HG02642 (cell line): ENCODE results near the gene RHOJ.

ENCODE experiments used
- ATAC-seq: cut with Tn5 transposase; IDR thresholded peaks from one replicate; pipeline ENCODE4 v1.9.1; 2021; ENCODE audit warnings: mild to moderate bottlenecking; ENCODE audit not compliant: unreplicated experiment, poor library complexity

RHOJ gene

GRCh38 chr14:63203618-63204406 lies 431 bp upstream of the RHOJ start:
- no peak for ATAC-seq

- ATAC-seq = no peak
Observed at GRCh38 chr14:63205044-63205575, 867 bp downstream of the RHOJ start.

GRCh38 chr14:63205866-63206265 lies 1.6 kb downstream of the RHOJ start:
- no peak for ATAC-seq

GRCh38 chr14:63209160-63209559 lies 4.9 kb downstream of the RHOJ start:
- ATAC-seq = no peak

- no peak for ATAC-seq
Observed at GRCh38 chr14:63210812-63211211, 6.6 kb downstream of the RHOJ start.

GRCh38 chr14:63212209-63212608 lies 8.0 kb downstream of the RHOJ start:
- ATAC-seq = no peak

- ATAC-seq = no peak
Observed at GRCh38 chr14:63212776-63213500, 8.7 kb downstream of the RHOJ start.

- ATAC-seq = no peak
Observed at GRCh38 chr14:63214417-63215196, 10.4 kb downstream of the RHOJ start.

GRCh38 chr14:63220526-63220925 lies 16.3 kb downstream of the RHOJ start:
- no peak for ATAC-seq

- ATAC-seq = no peak
Observed at GRCh38 chr14:63223596-63223995, 19.4 kb downstream of the RHOJ start.

- ATAC-seq = no peak
Observed at GRCh38 chr14:63224196-63224595, 20.0 kb downstream of the RHOJ start.

- ATAC-seq = no peak
Observed at GRCh38 chr14:63228217-63228616, 24.0 kb downstream of the RHOJ start.

- no peak for ATAC-seq
Observed at GRCh38 chr14:63229330-63230059, 25.3 kb downstream of the RHOJ start.

GRCh38 chr14:63231766-63232165 lies 27.5 kb downstream of the RHOJ start:
- no peak for ATAC-seq

GRCh38 chr14:63237791-63238190 lies 33.5 kb downstream of the RHOJ start:
- no peak for ATAC-seq

GRCh38 chr14:63240221-63240620 lies 36.0 kb downstream of the RHOJ start:
- no peak for ATAC-seq

- no peak for ATAC-seq
Observed at GRCh38 chr14:63241096-63241495, 36.9 kb downstream of the RHOJ start.

- no peak for ATAC-seq
Observed at GRCh38 chr14:63243646-63244045, 39.4 kb downstream of the RHOJ start.

GRCh38 chr14:63245893-63246292 lies 41.6 kb downstream of the RHOJ start:
- no peak for ATAC-seq

GRCh38 chr14:63248211-63248610 lies 44.0 kb downstream of the RHOJ start:
- ATAC-seq = no peak
